ENCODE data around the gene LRRC74B. TPM values are rescaled to one million over a fixed set of nuclear protein-coding genes. Genes with fewer than 3 reads are reported as not detected.

The LRRC74B gene
- polyA plus RNA-seq, 1 of the 3 experiments (the other 2 are of a cell fraction): 0.03 TPM

DNA sequence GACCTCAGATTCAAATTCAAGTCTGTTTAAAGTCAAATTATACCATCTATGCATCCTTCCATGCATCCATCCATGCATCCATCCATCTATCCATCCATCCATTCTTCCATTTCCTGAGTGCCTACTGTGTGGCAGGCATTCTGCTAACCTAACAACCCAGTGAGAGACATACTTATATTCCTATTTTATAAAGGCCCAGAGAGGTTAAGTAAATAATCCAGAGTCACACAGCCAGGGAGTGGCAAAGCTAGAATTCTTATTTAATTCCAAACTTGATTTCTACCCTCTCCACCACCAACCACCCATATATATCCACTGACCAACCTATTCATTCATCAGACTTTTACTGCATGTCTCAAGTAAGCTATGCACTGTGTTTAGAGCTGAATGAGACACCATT lies 53.8 kb downstream of the LRRC74B start:
- ChIA-PET POLR2A (no interaction called here), CTCF (no interaction called here)
- no peak overlapping the region for H2AFZ ChIP-seq (ENCODE audit: low read depth)
- peaks cover 8 to 11% of the 10 kb centered on the region in 2 experiments; a peak in 2 of 4 replicates for H3K4me1 ChIP-seq (ENCODE audit: control insufficient read depth in 1 of 2, insufficient read depth in 2 of 2, low read depth in 1 of 2, low read length in 1 of 2)
- H3K4me3 ChIP-seq (ENCODE audit: low read depth in 2 of 2, low read length in 1 of 2): no peak overlapping the region
- H3K4me2 ChIP-seq: no peak overlapping the region
- DNase-seq: no peak
- no peak overlapping the region for H3K9ac ChIP-seq
- H3K27me3 ChIP-seq (ENCODE audit: insufficient read depth): no peaks in the 10 kb centered on the region; the same call in 1 of the 2 replicates
- H3K9me2 ChIP-seq: no peaks in the 10 kb centered on the region
- H4K20me1 ChIP-seq (ENCODE audit: insufficient read depth): no peaks in the 10 kb centered on the region
- peaks cover 12% of the 10 kb centered on the region for H3F3A ChIP-seq (replicated peaks; ENCODE audit: insufficient read depth)
- no peaks in the 10 kb centered on the region for H3K79me2 ChIP-seq (ENCODE audit: insufficient read depth)
- H3K27ac ChIP-seq (ENCODE audit: low read depth in 2 of 2, low read length in 1 of 2): no peak overlapping the region
- H3K9me3 ChIP-seq: no peaks in the 10 kb centered on the region
- no peaks in the 10 kb centered on the region for H3K36me3 ChIP-seq (replicated peaks in 1 of 2; ENCODE audit: control insufficient read depth in 1 of 2, insufficient read depth in 2 of 2, low read length in 1 of 2)
- no peak for TF ChIP-seq TEAD4 (IDR thresholded peaks at IDR 0.05; ENCODE audit: borderline replicate concordance, insufficient read depth)
- TF ChIP-seq, protein P1, sequence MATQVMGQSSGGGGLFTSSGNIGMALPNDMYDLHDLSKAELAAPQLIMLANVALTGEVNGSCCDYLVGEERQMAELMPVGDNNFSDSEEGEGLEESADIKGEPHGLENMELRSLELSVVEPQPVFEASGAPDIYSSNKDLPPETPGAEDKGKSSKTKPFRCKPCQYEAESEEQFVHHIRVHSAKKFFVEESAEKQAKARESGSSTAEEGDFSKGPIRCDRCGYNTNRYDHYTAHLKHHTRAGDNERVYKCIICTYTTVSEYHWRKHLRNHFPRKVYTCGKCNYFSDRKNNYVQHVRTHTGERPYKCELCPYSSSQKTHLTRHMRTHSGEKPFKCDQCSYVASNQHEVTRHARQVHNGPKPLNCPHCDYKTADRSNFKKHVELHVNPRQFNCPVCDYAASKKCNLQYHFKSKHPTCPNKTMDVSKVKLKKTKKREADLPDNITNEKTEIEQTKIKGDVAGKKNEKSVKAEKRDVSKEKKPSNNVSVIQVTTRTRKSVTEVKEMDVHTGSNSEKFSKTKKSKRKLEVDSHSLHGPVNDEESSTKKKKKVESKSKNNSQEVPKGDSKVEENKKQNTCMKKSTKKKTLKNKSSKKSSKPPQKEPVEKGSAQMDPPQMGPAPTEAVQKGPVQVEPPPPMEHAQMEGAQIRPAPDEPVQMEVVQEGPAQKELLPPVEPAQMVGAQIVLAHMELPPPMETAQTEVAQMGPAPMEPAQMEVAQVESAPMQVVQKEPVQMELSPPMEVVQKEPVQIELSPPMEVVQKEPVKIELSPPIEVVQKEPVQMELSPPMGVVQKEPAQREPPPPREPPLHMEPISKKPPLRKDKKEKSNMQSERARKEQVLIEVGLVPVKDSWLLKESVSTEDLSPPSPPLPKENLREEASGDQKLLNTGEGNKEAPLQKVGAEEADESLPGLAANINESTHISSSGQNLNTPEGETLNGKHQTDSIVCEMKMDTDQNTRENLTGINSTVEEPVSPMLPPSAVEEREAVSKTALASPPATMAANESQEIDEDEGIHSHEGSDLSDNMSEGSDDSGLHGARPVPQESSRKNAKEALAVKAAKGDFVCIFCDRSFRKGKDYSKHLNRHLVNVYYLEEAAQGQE (IDR thresholded peaks at IDR 0.05; ENCODE audit: low read depth, low read length): no peak
- no peak for TF ChIP-seq YY1 (IDR thresholded peaks at IDR 0.05; ENCODE audit: low read depth)
- TF ChIP-seq EZH2phosphoT487 (IDR thresholded peaks at IDR 0.05; ENCODE audit: borderline replicate concordance, low read depth): no peak
- no peak for TF ChIP-seq TAF1 (IDR thresholded peaks at IDR 0.05; ENCODE audit: borderline replicate concordance, low read depth, low read length)
- TF ChIP-seq SIN3A (IDR thresholded peaks at IDR 0.05; ENCODE audit: borderline replicate concordance, low read depth, low read length): no peak
- TF ChIP-seq GATA2 (CRISPR knock-in tag; IDR thresholded peaks at IDR 0.05): no peak
- TF ChIP-seq, protein P2, sequence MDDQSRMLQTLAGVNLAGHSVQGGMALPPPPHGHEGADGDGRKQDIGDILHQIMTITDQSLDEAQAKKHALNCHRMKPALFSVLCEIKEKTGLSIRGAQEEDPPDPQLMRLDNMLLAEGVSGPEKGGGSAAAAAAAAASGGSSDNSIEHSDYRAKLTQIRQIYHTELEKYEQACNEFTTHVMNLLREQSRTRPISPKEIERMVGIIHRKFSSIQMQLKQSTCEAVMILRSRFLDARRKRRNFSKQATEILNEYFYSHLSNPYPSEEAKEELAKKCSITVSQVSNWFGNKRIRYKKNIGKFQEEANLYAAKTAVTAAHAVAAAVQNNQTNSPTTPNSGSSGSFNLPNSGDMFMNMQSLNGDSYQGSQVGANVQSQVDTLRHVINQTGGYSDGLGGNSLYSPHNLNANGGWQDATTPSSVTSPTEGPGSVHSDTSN (IDR thresholded peaks at IDR 0.05): no peak
- TF ChIP-seq JUND (IDR thresholded peaks at IDR 0.05): no peak
- TF ChIP-seq RCOR1 (IDR thresholded peaks at IDR 0.05; ENCODE audit: low read length): no peak

DNA sequence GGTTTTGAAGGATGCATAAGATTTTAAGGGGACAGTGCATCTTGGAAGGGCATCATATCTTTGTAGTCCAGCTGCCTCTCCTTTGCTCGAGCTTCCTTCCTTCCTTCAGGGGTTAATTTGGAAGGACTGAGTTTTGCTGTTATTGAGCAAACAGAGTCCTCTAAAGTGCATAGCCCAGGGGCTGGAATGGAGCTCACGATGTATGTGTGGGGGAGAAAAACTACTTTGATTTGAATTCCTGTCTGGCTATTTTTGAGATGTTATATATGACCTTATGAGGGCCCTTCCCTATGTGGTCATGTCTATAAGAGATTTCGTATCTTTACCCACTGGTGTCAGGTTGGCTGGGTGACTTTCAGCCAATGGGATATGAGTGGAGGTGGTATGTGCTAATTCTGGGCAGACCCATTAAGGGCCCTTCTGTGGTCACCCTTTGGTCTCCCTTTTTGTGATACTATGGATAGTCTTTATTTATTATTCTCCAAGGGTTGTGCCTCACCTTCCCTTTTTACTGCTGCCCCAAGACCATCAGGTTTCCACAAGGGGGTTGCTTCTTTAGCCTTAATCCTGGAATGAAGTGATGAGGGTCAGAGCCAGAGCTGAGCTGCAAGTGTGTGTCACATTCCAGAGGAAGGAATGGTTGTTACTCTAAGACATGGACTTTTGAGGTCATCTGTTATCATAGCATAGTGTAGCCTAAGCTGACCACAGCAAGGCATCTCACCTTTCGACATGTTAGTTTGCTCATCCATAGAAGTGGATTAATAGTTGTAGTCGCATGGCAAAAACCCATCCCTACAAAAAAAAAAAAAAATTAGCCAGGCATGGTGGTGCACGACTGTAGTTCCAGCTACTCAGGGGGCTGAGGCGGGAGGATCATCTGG lies 54.6 kb downstream of the LRRC74B start:
- Histone ChIP-seq H3K9me3 (no peaks in the 10 kb centered on the region), H3K4me1 (ENCODE audit: control insufficient read depth in 1 of 2, insufficient read depth in 2 of 2, low read depth in 1 of 2, low read length in 1 of 2) (peaks cover 8 to 11% of the 10 kb centered on the region in 2 experiments; a peak in 2 of 4 replicates), H3F3A (replicated peaks; ENCODE audit: insufficient read depth) (peaks cover 12% of the 10 kb centered on the region), H3K9ac (no peak overlapping the region), H3K79me2 (ENCODE audit: insufficient read depth) (no peaks in the 10 kb centered on the region), H3K4me3 (ENCODE audit: low read depth in 2 of 2, low read length in 1 of 2) (no peak overlapping the region), H4K20me1 (ENCODE audit: insufficient read depth) (no peaks in the 10 kb centered on the region), H3K4me2 (no peak overlapping the region), H3K27ac (ENCODE audit: low read depth in 2 of 2, low read length in 1 of 2) (no peak overlapping the region), H3K27me3 (ENCODE audit: insufficient read depth) (no peaks in the 10 kb centered on the region; the same call in 1 of the 2 replicates), H3K9me2 (no peaks in the 10 kb centered on the region), H2AFZ (ENCODE audit: low read depth) (no peak overlapping the region), H3K36me3 (replicated peaks in 1 of 2; ENCODE audit: control insufficient read depth in 1 of 2, insufficient read depth in 2 of 2, low read length in 1 of 2) (no peaks in the 10 kb centered on the region)
- no peak for DNase-seq
- CTCF ChIA-PET: interaction anchor here (1.8 to 1.9 kb wide), 2 partner anchors 18 to 88 kb away, joined by 4 to 9 read pairs; no protein-coding TSS in a partner anchor
- no peak for TF ChIP-seq RFX5 (IDR thresholded peaks at IDR 0.05; ENCODE audit: low read length)
- no peak for TF ChIP-seq EZH2phosphoT487 (IDR thresholded peaks at IDR 0.05; ENCODE audit: borderline replicate concordance, low read depth)
- TF ChIP-seq SMC3 (IDR thresholded peaks at IDR 0.05; ENCODE audit: low read depth, low read length): no peak
- TF ChIP-seq, protein P3, sequence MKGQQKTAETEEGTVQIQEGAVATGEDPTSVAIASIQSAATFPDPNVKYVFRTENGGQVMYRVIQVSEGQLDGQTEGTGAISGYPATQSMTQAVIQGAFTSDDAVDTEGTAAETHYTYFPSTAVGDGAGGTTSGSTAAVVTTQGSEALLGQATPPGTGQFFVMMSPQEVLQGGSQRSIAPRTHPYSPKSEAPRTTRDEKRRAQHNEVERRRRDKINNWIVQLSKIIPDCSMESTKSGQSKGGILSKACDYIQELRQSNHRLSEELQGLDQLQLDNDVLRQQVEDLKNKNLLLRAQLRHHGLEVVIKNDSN (IDR thresholded peaks at IDR 0.05; ENCODE audit: borderline replicate concordance, low read depth): no peak
- no peak for TF ChIP-seq FOXM1 (IDR thresholded peaks at IDR 0.05; ENCODE audit: low read depth)
- no peak for TF ChIP-seq NFIC (IDR thresholded peaks at IDR 0.05; ENCODE audit: borderline replicate concordance)
- TF ChIP-seq, protein P2 (IDR thresholded peaks at IDR 0.05): no peak
- TF ChIP-seq GABPA (IDR thresholded peaks at IDR 0.05; ENCODE audit: low read depth): no peak
- TF ChIP-seq MXI1 (IDR thresholded peaks at IDR 0.05; ENCODE audit: low read depth, low read length): no peak
- WGBS (ENCODE audit: low lambda C conversion rate): 83% methylated on average over 7 of the region's 7 CpGs
- POLR2A ChIA-PET: no interaction called here

All from SK-N-SH (cell line).